ENCODE data around the gene CBLL2.

DNA sequence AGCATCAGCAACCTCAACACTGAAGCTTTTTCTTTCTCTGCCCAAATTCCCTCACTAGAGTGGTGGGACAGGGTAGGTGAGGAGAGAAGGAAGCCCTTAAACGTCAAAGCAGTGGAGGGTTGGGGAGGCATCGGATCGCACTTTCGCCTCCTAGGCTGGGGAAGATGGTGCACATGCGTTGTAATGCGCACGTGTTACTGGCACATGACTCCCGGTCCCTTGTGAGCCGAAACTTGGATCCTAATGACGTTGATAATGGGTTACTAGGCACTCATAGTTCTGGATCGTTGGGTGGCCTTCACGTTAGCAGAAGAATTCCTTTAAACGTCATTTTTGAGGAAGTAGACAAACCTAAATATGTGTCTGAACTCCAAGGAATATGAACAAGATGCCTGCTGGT is at the start of gene CBLL2:
- TF ChIP-seq EZH2 (IDR thresholded peaks at IDR 0.05; ENCODE audit: borderline replicate concordance, low read depth, low read length, severe bottlenecking) (no peak), POLR2A (IDR thresholded peaks at IDR 0.05; ENCODE audit: low read depth, low read length) (no peak), FOS (IDR thresholded peaks at IDR 0.05; ENCODE audit: borderline replicate concordance, insufficient read depth, low read length) (no peak), MYC (IDR thresholded peaks at IDR 0.05; ENCODE audit: low read depth, low read length) (no peak)
- TF ChIP-seq, protein P1, sequence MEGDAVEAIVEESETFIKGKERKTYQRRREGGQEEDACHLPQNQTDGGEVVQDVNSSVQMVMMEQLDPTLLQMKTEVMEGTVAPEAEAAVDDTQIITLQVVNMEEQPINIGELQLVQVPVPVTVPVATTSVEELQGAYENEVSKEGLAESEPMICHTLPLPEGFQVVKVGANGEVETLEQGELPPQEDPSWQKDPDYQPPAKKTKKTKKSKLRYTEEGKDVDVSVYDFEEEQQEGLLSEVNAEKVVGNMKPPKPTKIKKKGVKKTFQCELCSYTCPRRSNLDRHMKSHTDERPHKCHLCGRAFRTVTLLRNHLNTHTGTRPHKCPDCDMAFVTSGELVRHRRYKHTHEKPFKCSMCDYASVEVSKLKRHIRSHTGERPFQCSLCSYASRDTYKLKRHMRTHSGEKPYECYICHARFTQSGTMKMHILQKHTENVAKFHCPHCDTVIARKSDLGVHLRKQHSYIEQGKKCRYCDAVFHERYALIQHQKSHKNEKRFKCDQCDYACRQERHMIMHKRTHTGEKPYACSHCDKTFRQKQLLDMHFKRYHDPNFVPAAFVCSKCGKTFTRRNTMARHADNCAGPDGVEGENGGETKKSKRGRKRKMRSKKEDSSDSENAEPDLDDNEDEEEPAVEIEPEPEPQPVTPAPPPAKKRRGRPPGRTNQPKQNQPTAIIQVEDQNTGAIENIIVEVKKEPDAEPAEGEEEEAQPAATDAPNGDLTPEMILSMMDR (IDR thresholded peaks at IDR 0.05; ENCODE audit: extremely low read depth in 1 of 2, insufficient read depth in 1 of 2, low read depth in 1 of 2, low read length in 2 of 2) = no peak

Measured in endothelial cell of umbilical vein (primary cell).